GM21576 (cell line): ENCODE measurements around the gene CEP112.

Source experiments
- ATAC-seq: cut with Tn5 transposase; IDR thresholded peaks from one replicate; pipeline ENCODE4 v1.9.1; 2021; ENCODE audit warnings: mild to moderate bottlenecking, moderate library complexity; ENCODE audit not compliant: unreplicated experiment

CEP112 gene

DNA sequence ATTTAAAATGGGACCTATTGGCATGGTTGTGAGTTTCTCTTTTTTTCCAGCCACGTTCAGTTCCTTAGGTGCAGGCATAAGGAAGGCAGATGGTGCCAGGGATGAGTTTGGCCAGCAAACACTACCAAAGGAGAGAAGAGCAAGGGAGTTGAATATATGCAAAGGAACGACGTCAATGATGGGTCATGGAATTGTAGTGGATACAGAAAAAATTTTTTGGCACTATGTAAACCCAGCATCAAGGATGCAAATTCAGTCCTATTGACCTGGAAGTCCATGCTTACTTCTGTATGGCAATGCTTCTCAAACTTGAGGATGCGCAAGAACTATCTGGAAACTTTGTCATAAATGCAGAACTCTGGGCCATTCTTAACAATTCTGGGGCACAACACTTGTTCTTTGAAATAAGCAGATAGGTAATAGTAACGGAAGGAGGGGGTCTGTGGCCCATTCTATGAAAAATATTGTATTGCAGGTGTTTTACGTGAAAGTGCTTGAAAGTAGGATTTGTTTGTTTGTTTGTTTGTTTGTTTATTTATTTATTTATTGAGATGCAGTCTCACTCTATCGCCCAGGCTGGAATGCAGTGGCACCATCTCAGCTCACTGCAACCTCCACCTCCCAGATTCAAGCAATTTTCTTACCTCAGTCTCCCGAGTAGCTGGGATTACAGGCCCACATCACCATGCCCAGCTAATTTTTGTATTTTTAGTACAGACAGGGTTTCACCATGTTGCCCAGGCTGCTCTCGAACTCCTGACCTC lies 19.3 kb upstream of the CEP112 start:
- no peak for ATAC-seq

DNA sequence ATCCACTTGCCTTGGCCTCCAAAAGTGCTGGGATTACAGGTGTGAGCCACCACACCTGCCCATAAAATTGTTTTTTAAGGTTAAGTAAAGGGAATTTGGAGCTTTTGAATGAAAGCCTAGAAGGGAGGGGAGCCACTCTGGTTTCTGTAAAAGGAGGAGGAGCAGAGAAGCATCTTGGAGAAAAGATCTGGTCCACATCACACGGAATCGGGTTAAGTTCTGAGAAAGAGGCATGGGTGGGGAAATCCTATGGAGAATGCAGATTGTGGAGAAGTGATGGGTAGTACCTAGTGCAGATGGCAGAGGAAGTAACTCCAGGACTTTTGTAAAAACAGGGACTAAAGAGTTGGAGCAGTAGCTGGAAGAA lies 18.3 kb upstream of the CEP112 start:
- no peak for ATAC-seq

DNA sequence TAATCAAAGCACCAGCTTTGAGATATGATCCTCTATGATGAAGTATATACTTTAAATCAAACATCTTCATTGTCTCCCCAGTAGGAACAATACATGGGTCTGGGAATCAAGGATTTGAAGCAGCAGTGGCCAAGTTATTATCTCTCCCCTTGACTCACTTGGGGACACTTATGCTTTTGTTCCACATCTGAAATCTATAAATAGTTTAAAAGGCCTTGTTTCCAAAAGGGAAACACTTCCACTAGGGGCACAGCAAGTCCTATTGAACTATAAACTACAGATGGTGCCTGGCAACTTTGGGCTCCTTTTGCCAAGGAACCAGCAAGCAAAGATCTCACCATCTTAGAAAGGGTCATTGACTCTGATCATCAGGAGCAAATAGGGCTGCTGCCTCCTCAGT lies 16.0 kb upstream of the CEP112 start:
- ATAC-seq = no peak

DNA sequence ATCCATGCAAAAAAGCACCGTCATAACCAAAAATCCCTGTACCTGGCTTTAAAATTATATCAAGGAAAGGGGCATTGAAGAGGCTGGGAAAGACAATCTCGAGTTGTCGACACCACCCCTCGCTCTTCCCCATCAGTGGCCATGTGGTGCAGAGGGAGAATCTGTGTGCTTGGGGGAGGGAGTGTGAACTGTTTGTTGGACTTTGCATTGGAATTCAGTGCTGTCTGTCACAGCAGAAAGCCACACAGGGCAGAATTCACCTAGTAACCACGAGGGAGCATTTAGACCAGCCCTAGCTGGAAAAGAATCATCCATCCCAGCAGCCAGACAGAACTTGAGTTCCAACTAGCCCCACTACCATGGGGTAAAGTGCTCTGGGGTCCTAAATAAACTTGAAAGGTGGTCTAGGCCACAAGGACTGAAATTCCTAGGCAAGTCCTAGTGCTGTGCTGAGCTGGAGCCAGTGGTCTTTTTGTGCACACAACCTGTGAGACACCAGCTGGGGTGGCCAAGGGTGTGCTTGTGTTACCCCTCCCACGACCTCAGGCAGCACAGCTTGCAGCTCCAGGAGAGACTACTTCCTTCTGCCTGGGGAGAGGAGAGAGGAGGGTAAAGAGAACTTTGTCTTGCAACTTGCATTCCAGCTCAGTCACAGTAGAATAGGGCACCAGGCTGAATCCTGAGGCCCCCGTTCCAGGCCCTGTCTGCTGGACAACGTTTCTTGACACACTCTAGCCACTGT lies 11.5 kb upstream of the CEP112 start:
- no peak for ATAC-seq

DNA sequence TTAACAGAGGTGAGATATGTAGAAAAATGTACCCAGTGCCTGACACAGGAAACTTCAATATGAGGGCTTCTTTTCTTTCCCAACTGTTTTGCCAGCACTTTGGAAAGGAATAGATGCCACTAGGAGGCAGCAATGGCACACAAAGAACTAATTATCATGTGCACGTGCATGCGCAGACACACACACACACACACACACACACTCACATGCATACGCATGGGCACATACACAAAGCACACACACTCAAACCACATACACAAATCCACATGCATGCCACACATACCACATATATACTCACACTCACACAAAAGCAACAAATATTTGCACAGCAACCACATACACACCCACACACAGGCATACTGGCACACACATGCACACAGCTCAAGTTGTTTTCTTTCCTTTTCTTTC lies 8.8 kb upstream of the CEP112 start:
- ATAC-seq = no peak

DNA sequence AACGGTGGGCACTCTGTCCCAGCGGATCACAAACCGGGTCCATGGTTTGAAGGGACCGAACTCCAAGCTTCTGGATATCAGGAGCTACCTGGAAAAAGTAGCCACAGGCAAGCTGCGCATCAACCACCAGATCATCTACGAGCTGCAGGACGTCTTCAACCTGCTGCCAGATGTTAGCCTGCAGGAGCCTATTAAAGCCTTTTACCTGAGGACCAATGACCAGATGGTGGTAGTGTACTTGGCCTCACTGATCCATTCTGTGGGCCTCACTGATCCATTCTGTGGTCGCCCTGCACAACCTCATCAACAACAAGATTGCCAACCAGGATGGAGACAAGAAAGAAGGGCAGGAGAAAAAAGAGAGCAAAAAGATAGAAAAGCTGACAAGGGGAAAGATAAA lies 6.3 kb upstream of the CEP112 start:
- no peak for ATAC-seq

DNA sequence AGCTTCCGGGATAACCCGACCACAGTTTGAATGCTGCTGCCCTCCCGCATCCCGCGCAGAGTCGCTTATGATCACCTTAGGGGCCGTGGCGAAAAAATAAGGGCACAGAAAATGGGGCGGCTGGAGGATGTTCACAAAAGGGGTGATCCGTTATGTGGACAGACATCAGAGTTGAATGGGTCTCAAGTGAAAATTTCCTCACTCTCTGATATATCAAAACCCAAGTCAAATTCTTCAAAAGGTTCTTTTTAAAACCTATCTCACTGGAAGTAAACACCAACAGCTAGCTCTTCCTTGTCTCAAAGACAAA lies 400 bp upstream of the CEP112 start:
- ATAC-seq = no peak

DNA sequence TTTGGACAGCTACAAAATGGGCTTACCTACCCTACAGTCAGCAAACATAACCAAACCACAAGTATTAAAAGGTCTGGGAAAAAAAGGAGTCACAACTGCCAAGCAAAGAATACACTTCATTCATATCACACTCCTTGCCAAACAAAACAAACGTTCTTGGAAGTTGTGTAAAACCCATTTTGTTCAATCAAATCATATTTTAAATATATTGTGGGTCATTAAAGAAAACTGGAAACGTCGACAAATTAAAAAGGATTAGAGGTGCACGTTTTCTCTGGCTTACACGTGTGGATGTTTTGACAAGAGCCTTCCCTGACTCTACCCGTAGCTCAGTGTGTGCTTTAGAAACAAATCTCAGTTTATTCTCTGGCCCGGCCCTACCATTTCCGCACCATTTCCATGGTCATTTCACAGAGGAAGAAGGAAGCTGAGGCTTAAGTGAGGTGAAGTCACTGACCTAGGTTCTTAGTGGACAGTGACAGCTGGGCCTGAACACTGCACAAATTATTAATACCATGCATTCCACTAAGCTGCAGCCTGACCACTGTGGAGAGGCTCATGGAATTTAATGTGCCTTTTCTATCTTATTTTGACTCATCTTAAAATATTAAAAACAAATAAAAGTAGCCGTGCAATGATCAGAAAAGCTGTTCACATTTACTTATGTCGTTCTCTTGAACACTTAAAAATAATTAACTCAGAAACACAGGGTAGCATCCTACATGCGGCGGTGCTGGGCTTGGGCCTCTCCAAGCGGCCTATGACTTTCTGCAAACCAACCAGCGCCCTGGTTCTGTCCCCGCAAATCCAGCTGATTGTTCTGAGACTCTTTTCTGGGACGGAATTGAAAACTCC lies 968 bp downstream of the CEP112 start:
- no peak for ATAC-seq

DNA sequence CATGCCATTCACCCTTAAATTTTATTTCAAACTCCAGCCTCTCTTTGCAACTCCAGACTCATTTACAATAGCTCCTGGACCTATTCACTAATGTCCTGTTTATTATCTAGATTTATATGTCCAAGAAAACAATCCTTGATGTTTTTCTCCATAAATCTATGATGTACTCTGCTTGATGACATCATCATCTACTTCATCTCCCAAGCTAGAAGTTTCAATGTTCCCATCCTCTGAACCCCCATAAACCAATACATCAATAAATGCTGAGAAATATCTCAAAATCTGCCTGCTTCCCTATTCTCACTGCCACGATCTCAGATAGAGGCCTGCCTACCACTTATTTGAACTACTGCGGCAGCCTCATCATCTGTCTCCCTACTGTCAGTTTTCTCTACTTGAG lies 4.2 kb downstream of the CEP112 start:
- no peak for ATAC-seq

DNA sequence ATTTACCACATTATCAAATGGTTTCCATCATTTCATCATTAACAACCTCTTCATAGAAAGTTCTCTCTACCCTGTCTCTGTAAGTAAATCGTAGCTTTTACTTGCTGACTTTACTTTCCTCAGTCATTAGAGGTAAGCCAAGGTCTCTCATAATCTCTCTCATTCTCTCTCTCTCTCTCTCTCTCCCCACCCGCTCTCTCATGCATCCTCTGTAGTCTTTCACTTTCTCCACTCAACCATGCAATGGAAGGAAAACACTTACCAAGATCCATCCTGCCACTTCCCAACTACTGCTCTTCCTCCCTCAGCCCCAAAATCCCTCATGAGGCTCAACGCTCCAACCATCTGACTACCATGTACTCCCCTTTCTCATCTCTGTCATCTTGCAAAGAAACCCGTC lies 6.1 kb downstream of the CEP112 start:
- no peak for ATAC-seq

DNA sequence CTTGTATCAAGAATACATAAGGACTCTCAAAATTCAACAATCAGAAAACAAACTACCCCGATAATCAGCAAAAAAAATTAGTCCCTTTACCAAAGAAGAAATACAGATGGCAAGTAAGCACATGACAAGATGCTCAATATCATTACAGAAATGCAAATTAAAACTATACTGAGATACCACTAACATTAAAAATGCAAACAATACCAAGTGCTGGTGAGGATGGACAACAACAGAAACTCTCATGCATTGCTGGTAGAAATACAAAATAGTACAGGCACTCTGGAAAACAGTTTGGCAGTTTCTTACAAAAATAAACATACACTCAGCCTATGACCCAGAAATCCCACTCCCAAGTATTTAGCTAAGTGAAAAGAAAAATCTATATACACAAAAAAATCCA lies 7.5 kb downstream of the CEP112 start:
- no peak for ATAC-seq

DNA sequence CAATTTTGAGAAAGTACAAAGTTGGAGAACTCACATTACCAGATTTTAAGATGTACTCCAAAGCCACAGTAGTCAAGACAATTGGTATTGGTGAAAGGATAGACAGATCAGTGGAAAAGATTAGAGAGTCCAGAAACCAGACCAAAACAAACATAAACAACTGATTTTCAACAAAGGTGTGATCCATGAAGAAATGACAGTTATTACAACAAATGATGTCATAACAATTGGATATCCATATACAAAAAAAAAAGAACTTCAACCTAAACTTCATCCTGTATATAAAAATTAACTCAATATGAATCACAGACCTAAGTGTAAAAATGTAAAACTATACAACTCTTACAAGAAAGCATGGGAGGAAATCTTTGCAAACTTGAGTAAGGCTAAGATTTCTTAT lies 8.4 kb downstream of the CEP112 start:
- ATAC-seq = no peak

DNA sequence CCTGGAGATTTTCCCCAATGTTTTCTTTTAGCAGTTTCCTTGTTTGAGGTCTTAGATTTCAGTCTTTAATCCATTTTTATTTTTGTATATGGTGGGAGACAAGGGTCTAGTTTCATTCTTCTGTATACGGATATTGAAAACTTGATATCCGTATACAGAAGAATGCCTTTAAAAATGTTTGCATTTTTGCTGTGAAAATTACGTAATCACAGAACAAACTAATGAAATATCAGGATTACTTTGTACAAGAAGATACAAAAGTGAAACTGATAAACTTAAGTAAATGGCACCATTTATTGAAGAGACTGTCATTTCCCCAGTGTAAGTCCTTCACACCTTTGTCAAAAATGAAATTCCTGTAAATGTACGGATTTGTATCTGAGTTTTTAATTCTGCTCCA lies 13.3 kb downstream of the CEP112 start:
- no peak for ATAC-seq

DNA sequence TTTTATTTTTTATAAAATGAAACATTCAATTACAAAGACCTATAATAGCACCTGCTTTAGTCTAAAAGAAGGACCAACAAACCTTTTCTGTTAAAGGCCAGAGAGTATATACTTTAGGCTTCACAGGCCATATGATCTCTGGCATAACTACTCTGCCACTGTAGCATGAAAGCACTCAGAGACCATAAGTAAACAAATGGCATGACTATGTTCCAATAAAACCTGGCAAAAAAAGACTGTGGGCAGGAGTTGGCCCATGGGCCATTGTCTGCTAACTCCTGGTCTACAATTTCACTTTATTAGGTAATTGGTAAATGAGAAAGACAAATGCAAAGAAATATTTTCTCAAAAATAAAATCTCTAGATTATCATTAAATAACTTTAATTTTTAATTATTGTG lies 14.9 kb downstream of the CEP112 start:
- no peak for ATAC-seq

DNA sequence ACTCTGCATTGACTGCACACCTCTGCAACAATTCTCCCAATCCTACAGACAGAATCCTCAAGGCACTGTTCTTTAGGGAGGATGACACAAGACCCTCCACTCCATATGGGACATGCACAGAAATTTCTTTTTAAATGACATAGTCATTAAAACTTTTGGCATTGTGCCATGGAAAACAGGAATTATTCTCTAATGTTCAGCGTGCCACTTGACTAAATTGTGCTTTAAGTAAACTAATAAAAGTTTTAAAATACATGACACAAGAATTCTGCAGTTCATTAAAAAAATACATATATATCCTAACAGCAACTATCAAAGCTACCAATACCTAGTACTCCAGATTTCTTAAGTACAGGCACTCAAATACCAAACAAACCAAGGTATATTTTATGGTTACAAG lies 16.0 kb downstream of the CEP112 start:
- no peak for ATAC-seq

DNA sequence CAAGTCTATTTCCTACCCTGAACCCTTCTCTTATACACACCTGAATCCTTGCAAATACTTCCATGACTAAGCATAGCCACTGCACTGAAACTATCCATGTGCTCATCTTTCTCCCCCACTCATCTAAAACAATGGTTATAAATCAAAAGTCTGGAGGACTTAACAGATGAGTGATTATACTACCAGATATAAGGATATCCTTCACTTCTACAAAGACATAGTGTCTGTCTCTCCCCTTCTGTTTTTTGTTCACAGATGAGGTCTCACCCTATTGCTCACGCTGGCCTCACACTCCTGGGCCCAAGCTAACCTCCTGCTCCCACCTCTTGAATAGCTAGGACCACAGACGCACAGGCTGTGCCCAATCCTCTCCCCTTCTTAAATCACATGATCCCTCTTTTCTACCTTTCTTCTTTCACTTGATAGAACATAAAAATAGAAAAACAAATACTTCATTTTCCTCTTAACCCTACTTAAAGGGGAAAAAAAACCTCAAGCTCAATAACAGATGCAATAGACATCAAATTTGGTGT lies 19.2 kb downstream of the CEP112 start:
- ATAC-seq = no peak

DNA sequence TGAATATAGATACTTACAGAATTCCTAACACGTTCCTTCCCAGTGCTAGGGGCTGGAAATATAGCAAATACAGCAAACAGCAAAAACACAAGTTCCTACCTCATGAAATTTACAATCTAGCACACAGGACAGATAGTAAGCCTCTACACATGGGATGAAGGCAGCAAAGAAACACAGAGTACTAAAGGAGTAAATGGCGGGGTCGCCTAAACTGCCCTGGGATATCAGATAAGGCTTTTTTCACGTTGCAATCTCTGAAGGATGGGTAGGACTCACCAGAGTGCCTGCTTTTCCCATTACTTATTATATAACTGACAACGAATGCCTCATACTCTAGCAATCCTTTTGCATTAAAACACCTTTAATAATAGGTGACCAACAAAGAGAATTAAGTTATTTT lies 19.8 kb downstream of the CEP112 start:
- no peak for ATAC-seq

DNA sequence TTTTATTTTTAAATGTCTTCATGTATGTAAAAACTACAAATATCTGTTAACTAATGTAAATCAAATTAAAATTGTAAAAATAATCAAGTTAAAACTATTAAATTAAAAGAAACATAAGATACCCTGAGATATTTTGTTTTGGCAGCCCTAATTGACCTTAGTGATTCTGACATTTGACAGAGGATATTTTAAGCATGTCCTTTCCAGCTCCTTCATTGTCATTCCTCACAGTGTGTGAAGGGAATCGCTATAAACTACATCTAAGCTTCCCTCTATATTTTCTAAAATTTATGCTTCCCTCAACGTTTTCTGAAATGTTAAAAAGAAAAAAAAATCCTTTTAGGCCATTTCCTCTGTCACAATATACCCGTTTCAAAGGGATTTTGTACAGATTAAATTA lies 20.2 kb downstream of the CEP112 start:
- ATAC-seq = no peak

DNA sequence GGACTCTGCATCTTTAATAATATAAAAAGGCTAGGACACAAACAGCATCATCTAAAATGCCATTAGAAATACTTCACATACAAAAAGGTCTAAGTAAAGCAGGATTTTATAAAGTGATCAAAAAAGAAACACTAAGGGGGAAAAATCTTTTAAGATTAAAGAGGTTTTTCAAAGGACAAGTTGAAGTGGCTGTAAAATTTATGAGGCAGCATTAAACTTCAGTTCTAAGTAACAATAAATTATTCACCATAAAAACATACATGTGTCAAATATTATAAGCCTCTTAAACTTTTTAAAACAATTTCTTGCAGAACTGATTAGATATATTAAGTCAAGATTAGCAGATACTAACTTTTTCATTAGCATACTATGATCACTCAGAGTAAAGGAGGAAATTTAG lies 20.8 kb downstream of the CEP112 start:
- ATAC-seq = no peak

DNA sequence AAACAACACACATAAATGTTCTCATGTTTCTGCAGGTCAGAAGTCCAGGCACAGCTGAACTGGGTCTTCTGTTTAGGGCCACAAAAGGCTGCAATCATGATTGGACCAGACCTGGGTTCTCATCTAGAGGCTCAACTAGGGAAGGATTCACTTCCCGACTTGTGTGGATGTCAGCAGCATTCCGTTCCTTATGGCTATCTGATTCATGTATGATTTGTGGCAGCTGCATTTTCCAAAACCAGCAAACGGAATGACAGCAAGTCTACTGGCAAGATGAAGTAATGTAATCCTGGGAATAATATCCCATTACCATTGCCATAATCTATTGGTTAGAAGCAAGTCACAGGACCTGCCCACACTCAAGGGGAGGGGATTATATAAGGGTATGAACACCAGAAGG lies 22.1 kb downstream of the CEP112 start:
- ATAC-seq = no peak

DNA sequence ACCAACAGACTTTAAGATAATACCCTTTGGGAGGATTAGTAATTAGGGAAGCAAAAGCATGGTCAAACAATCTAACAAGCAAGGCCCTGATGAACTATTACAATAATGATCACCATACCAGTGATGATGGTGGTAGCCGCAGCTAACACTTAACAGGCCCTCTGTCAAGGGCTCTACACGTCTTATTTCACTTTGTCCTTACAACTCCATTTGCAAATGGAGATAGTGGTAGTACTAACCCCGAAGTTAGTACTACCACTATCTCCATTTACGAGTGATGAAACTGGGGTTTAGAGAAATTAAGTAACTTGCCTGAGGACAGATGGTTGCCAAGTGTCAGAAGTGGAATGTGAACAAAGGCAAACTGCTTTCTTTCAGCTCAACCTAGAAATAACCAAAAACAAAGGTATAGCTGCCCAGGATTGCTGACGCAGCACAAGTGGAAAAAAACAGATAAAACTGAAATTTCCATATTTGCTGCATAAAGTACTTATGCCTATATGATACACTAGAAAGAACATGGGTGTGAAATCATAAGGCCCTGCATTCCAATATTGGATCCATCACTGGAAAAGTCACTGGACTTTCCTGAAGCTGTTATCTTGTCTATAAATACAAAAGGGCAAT lies 24.6 kb downstream of the CEP112 start:
- ATAC-seq = no peak
